Measurements from ENCODE around the gene UTP14A. TPM values are rescaled to one million over a fixed set of nuclear protein-coding genes. Genes with fewer than 3 reads are reported as not detected.

Gene UTP14A
- total and polyA plus RNA-seq, 5 donors from 2014 or later, result 5.8 to 11.7 (median 8.5) TPM

GRCh38 chrX:129933700-129934099 is 27.7 kb downstream of the UTP14A start:
- DNase-seq (no peak), ATAC-seq (ENCODE audit: low read depth in 2 of 2) (no peak)
- Mint-ChIP-seq H3K36me3 (no peaks in the 10 kb centered on the region), H3K27me3 (peaks cover 4% of the 10 kb centered on the region), H3K27ac (peak overlapping the region in 1 of 3 donors; percentile 62), H3K4me3 (peak overlapping the region; percentile 4 to 79 (median 29)), H3K9me3 (peaks cover 0 to 2% (median 0%) of the 10 kb centered on the region in 7 donors), H3K4me1 (peaks cover 0 to 19% (median 6%) of the 10 kb centered on the region in 4 donors)
- H3K36me3 ChIP-seq (ENCODE audit: control insufficient read depth, insufficient read depth, low read length), result no peaks in the 10 kb centered on the region
- H3K27me3 ChIP-seq (ENCODE audit: control insufficient read depth, insufficient read depth, low read length), result no peaks in the 10 kb centered on the region
- no peaks in the 10 kb centered on the region for H3K4me1 ChIP-seq (ENCODE audit: control insufficient read depth, insufficient read depth, low read length, poor library complexity, severe bottlenecking)
- H3K9me3 ChIP-seq (ENCODE audit: control insufficient read depth in 2 of 2, low read length in 2 of 2), result no peaks in the 10 kb centered on the region
- no peak overlapping the region for H3K4me3 ChIP-seq (ENCODE audit: low read depth, low read length)
- H3K27ac ChIP-seq (ENCODE audit: insufficient read depth, low read length, poor library complexity, severe bottlenecking), result no peak overlapping the region

DNA sequence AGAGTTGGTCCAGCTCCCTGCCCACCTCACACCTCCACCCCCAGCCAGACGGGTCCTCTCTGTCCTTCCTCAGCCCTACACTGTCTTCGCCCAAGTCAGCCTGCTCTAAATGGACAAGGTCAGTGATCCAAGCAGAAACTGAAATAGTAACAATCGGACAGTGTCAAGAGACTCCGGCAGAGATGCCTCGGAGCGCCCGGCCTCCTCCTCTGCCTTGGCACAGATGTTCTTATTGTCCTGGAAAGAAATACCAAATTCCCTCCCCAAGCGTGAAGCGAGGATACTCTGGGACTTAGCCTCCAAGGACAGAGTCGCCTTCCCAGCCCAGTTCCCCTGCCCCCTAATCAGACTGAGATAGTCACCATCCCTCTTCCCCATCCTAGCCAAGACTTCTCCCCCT is 28.5 kb downstream of the UTP14A start:
- Mint-ChIP-seq H3K9me3 (peaks cover 0 to 2% (median 0%) of the 10 kb centered on the region in 7 donors), H3K36me3 (no peaks in the 10 kb centered on the region), H3K4me1 (peaks cover 0 to 19% (median 6%) of the 10 kb centered on the region in 4 donors), H3K4me3 (peak overlapping the region; percentile 4 to 43 (median 8)), H3K27me3 (peaks cover 4% of the 10 kb centered on the region), H3K27ac (no peak overlapping the region)
- Histone ChIP-seq H3K27me3 (ENCODE audit: control insufficient read depth, insufficient read depth, low read length) (no peaks in the 10 kb centered on the region), H3K4me3 (ENCODE audit: low read depth, low read length) (no peak overlapping the region), H3K9me3 (ENCODE audit: control insufficient read depth in 2 of 2, low read length in 2 of 2) (no peaks in the 10 kb centered on the region), H3K27ac (ENCODE audit: insufficient read depth, low read length, poor library complexity, severe bottlenecking) (no peak overlapping the region), H3K4me1 (ENCODE audit: control insufficient read depth, insufficient read depth, low read length, poor library complexity, severe bottlenecking) (no peaks in the 10 kb centered on the region), H3K36me3 (ENCODE audit: control insufficient read depth, insufficient read depth, low read length) (no peaks in the 10 kb centered on the region)
- ATAC-seq (ENCODE audit: low read depth in 2 of 2) (no peak), DNase-seq (no peak)

GRCh38 chrX:129934952-129935351 is 29.0 kb downstream of the UTP14A start:
- no peak overlapping the region for H3K27ac ChIP-seq (ENCODE audit: insufficient read depth, low read length, poor library complexity, severe bottlenecking)
- no peaks in the 10 kb centered on the region for H3K9me3 ChIP-seq (ENCODE audit: control insufficient read depth in 2 of 2, low read length in 2 of 2)
- no peaks in the 10 kb centered on the region for H3K4me1 ChIP-seq (ENCODE audit: control insufficient read depth, insufficient read depth, low read length, poor library complexity, severe bottlenecking)
- ATAC-seq (ENCODE audit: low read depth in 2 of 2), result no peak
- Mint-ChIP-seq H3K4me1 (peaks cover 0 to 19% (median 6%) of the 10 kb centered on the region in 4 donors), H3K36me3 (no peaks in the 10 kb centered on the region), H3K27me3 (peaks cover 4% of the 10 kb centered on the region), H3K9me3 (peaks cover 0 to 2% (median 0%) of the 10 kb centered on the region in 7 donors), H3K27ac (no peak overlapping the region), H3K4me3 (peak overlapping the region in 2 of 4 donors; percentile 4 to 47)
- no peak overlapping the region for H3K4me3 ChIP-seq (ENCODE audit: low read depth, low read length)
- no peaks in the 10 kb centered on the region for H3K27me3 ChIP-seq (ENCODE audit: control insufficient read depth, insufficient read depth, low read length)
- no peaks in the 10 kb centered on the region for H3K36me3 ChIP-seq (ENCODE audit: control insufficient read depth, insufficient read depth, low read length)
- DNase-seq, result no peak

DNA sequence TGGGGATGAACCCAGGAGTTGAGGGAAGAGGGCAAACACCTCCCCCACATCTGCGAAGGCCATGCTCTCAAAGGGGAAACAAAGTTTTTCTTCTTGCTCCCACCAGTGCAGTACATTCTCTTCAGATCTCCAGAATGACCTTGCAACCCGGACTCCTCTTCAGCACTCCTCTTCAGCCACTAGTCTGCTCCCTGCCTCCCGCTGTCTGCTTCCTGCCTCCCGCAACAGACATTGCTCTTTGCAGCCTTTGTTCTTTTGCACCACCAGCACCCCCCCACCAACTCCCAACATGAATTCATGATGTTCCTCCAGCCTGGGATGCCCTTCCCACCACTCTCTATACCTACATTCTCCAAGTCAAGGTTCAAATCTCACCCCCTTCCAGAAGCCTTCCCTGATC is 32.1 kb downstream of the UTP14A start:
- no peaks in the 10 kb centered on the region for H3K4me1 ChIP-seq (ENCODE audit: control insufficient read depth, insufficient read depth, low read length, poor library complexity, severe bottlenecking)
- no peaks in the 10 kb centered on the region for H3K9me3 ChIP-seq (ENCODE audit: control insufficient read depth in 2 of 2, low read length in 2 of 2)
- no peak overlapping the region for H3K4me3 ChIP-seq (ENCODE audit: low read depth, low read length)
- Mint-ChIP-seq H3K27me3 (peaks cover 8% of the 10 kb centered on the region), H3K4me1 (peaks cover 0 to 15% (median 4%) of the 10 kb centered on the region in 4 donors), H3K9me3 (peaks cover 0 to 4% (median 0%) of the 10 kb centered on the region in 7 donors), H3K4me3 (peak overlapping the region in 1 of 4 donors; percentile 27), H3K36me3 (no peaks in the 10 kb centered on the region), H3K27ac (no peak overlapping the region)
- no peak overlapping the region for H3K27ac ChIP-seq (ENCODE audit: insufficient read depth, low read length, poor library complexity, severe bottlenecking)
- H3K36me3 ChIP-seq (ENCODE audit: control insufficient read depth, insufficient read depth, low read length), result no peaks in the 10 kb centered on the region
- no peaks in the 10 kb centered on the region for H3K27me3 ChIP-seq (ENCODE audit: control insufficient read depth, insufficient read depth, low read length)
- DNase-seq (no peak), ATAC-seq (ENCODE audit: low read depth in 2 of 2) (no peak)

DNA sequence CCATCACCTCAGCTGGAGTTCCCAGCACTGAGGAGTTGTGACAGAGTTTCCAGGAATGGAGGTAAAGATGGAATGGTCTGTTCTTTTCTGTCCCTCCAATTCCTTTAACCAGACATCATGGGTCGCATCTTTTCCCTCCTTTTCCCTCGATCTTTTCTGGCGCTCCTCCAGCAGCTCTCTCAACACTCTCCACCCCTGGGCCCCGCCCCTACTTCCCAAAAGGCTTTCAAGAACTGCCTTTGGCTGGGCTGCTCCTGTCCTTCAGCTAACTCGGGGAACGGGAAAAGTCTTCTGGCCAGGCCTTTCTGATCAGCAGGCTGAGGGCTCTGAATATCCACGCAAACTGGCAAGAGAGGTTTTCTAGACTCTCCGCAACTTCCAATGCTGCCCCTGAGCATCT is 34.0 kb downstream of the UTP14A start:
- H3K27me3 Mint-ChIP-seq, result peaks cover 13% of the 10 kb centered on the region
- peaks cover 0 to 4% (median 0%) of the 10 kb centered on the region in 7 donors for H3K9me3 Mint-ChIP-seq
- peaks cover 0 to 12% (median 4%) of the 10 kb centered on the region in 4 donors for H3K4me1 Mint-ChIP-seq
- H3K4me3 ChIP-seq (ENCODE audit: low read depth, low read length), result no peak overlapping the region
- H3K4me1 ChIP-seq (ENCODE audit: control insufficient read depth, insufficient read depth, low read length, poor library complexity, severe bottlenecking), result no peaks in the 10 kb centered on the region
- no peak for ATAC-seq (ENCODE audit: low read depth in 2 of 2)
- H3K27ac Mint-ChIP-seq, result no peak overlapping the region
- no peaks in the 10 kb centered on the region for H3K27me3 ChIP-seq (ENCODE audit: control insufficient read depth, insufficient read depth, low read length)
- no peak overlapping the region for H3K4me3 Mint-ChIP-seq
- no peak overlapping the region for H3K27ac ChIP-seq (ENCODE audit: insufficient read depth, low read length, poor library complexity, severe bottlenecking)
- H3K36me3 ChIP-seq (ENCODE audit: control insufficient read depth, insufficient read depth, low read length), result no peaks in the 10 kb centered on the region
- DNase-seq, result no peak
- no peaks in the 10 kb centered on the region for H3K9me3 ChIP-seq (ENCODE audit: control insufficient read depth in 2 of 2, low read length in 2 of 2)
- H3K36me3 Mint-ChIP-seq, result no peaks in the 10 kb centered on the region

GRCh38 chrX:129940721-129941120 is 34.8 kb downstream of the UTP14A start:
- ATAC-seq (ENCODE audit: low read depth in 2 of 2), result no peak
- no peak for DNase-seq
- no peaks in the 10 kb centered on the region for H3K9me3 ChIP-seq (ENCODE audit: control insufficient read depth in 2 of 2, low read length in 2 of 2)
- no peaks in the 10 kb centered on the region for H3K36me3 ChIP-seq (ENCODE audit: control insufficient read depth, insufficient read depth, low read length)
- no peak overlapping the region for H3K4me3 Mint-ChIP-seq
- no peaks in the 10 kb centered on the region for H3K4me1 ChIP-seq (ENCODE audit: control insufficient read depth, insufficient read depth, low read length, poor library complexity, severe bottlenecking)
- H3K9me3 Mint-ChIP-seq, result peaks cover 0 to 4% (median 0%) of the 10 kb centered on the region in 7 donors
- H3K36me3 Mint-ChIP-seq, result no peaks in the 10 kb centered on the region
- no peak overlapping the region for H3K27ac Mint-ChIP-seq
- H3K27me3 Mint-ChIP-seq, result peaks cover 13% of the 10 kb centered on the region
- H3K27ac ChIP-seq (ENCODE audit: insufficient read depth, low read length, poor library complexity, severe bottlenecking), result no peak overlapping the region
- no peaks in the 10 kb centered on the region for H3K27me3 ChIP-seq (ENCODE audit: control insufficient read depth, insufficient read depth, low read length)
- no peak overlapping the region for H3K4me3 ChIP-seq (ENCODE audit: low read depth, low read length)
- peaks cover 0 to 12% (median 4%) of the 10 kb centered on the region in 4 donors for H3K4me1 Mint-ChIP-seq

DNA sequence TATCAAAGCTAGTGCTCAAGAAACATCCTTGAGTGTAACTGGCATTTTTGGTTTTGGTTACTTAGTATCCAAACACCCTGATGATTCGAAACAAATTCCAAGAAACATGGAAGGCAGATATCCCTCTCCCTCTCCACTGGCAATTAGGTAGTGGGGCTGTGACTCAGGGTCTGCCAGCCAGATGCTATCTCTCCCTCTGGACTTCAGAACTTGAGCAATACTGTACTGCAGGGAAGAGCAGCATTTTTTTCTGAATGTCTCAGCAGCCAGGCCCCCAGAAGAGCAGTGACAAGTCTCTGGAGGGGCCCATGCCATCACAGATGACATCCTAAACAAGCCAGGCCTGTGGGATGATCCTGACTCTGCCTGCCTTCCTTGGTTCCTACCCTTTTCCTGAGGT is 39.2 kb downstream of the UTP14A start:
- Histone ChIP-seq H3K27me3 (ENCODE audit: control insufficient read depth, insufficient read depth, low read length) (no peaks in the 10 kb centered on the region), H3K4me1 (ENCODE audit: control insufficient read depth, insufficient read depth, low read length, poor library complexity, severe bottlenecking) (no peaks in the 10 kb centered on the region), H3K27ac (ENCODE audit: insufficient read depth, low read length, poor library complexity, severe bottlenecking) (no peak overlapping the region), H3K4me3 (ENCODE audit: low read depth, low read length) (no peak overlapping the region), H3K36me3 (ENCODE audit: control insufficient read depth, insufficient read depth, low read length) (no peaks in the 10 kb centered on the region), H3K9me3 (ENCODE audit: control insufficient read depth in 2 of 2, low read length in 2 of 2) (no peaks in the 10 kb centered on the region)
- Mint-ChIP-seq H3K9me3 (peaks cover 0 to 4% (median 0%) of the 10 kb centered on the region in 7 donors), H3K27me3 (peaks cover 8% of the 10 kb centered on the region), H3K4me3 (no peak overlapping the region), H3K27ac (no peak overlapping the region), H3K4me1 (no peaks in the 10 kb centered on the region), H3K36me3 (no peaks in the 10 kb centered on the region)
- no peak for DNase-seq
- no peak for ATAC-seq (ENCODE audit: low read depth in 2 of 2)

GRCh38 chrX:129953334-129953648 is 47.3 kb downstream of the UTP14A start:
- peak overlapping the region; percentile 20 to 69 (median 29) for H3K27ac Mint-ChIP-seq
- no peak for ATAC-seq (ENCODE audit: low read depth in 2 of 2)
- peak overlapping the region; percentile 19 for H3K4me3 ChIP-seq (ENCODE audit: low read depth, low read length)
- peaks cover 0 to 2% (median 0%) of the 10 kb centered on the region in 7 donors for H3K9me3 Mint-ChIP-seq
- peaks cover 6% of the 10 kb centered on the region for H3K27me3 Mint-ChIP-seq
- H3K4me3 Mint-ChIP-seq, result peak overlapping the region; percentile 35 to 88 (median 72)
- peaks cover 5 to 20% (median 11%) of the 10 kb centered on the region in 4 donors for H3K4me1 Mint-ChIP-seq
- peaks cover 14% of the 10 kb centered on the region for H3K4me1 ChIP-seq (ENCODE audit: control insufficient read depth, insufficient read depth, low read length, poor library complexity, severe bottlenecking)
- H3K27me3 ChIP-seq (ENCODE audit: control insufficient read depth, insufficient read depth, low read length), result no peaks in the 10 kb centered on the region
- H3K36me3 ChIP-seq (ENCODE audit: control insufficient read depth, insufficient read depth, low read length), result no peaks in the 10 kb centered on the region
- DNase-seq, result no peak
- H3K36me3 Mint-ChIP-seq, result peaks cover 4% of the 10 kb centered on the region
- H3K27ac ChIP-seq (ENCODE audit: insufficient read depth, low read length, poor library complexity, severe bottlenecking), result peak overlapping the region; percentile 63
- no peaks in the 10 kb centered on the region for H3K9me3 ChIP-seq (ENCODE audit: control insufficient read depth in 2 of 2, low read length in 2 of 2)

Measured in CD4-positive, CD25-positive, alpha-beta regulatory T cell (primary cell).